ENCODE measurements around the gene NGFR. TPM values are rescaled to one million over a fixed set of nuclear protein-coding genes. Genes with fewer than 3 reads are reported as not detected.

NGFR gene
- total RNA-seq, 1 donor from 2014 or later = 0.04 TPM

DNA sequence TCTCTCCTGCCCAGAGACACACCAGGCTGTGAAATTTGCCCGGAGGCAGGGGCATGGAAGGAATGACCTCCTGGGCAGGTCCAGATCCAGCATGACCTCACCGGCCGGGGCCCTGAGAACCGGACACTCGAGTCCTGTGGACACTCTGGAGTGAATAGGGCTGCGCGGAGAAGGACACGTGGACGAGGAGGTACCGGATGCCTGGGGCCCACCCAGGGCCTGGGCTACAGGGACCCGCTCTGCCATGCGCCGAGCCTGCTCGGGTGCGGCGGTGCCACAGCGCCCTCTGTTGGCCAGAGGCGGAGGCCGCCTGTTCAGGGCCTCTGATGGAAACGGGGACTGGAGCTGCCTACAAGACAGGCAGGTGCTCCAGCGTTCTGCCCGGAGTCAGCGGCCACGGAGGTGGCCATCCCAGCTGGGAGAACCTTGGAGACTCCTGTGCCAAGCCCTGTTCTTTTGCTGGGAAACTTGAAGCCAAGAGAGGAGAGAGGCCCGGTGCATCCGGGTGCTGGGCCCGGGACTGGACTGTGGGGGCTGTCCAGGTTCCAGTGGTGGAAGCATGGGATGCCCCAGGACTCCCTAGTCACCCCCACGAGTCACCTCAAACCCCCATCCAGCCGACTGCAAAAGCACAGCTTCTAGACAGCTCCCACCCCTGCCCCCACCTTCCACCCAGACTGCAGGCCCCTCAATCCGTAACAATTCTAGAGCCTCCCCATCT lies 61.3 kb downstream of the NGFR start:
- no peak overlapping the region for H3K4me3 ChIP-seq (ENCODE audit: low read depth, low read length)
- DNase-seq (ENCODE audit: low read depth) = no peak

DNA sequence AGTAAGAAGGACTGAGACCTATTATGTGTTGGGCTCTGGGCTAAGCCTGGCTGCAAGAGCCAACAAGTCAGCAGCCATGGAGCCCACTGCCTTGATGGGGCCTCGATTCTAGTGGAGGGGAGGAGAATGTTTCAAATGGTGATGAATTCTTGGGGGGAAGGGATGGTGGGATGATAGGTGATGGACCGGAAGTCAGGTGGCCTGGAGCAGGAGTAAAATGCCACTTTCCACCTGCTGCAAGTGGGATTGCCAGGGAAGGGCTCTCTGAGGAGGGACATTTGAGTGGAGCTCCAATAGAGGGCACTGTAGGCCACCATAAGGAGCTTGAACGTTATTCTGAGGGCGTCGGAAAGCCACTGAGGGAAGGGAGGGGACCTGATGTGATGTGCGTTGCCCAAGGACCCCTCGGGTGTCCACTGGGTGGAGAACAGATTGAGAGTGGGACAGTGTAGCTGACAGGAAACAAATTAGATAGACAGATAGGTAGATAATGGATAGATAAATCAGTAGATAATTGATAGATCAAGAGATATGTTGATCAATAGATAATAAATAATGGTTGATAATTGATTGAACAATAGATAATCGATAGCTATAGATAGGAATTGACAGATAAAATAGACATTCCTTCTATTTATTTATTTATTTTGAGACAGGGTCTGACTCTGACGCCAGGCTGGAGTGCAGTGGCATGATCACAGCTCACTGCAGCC lies 62.4 kb downstream of the NGFR start:
- H3K36me3 ChIP-seq (ENCODE audit: control insufficient read depth, insufficient read depth, low read length) = no peaks in the 10 kb centered on the region
- H3K4me3 ChIP-seq (ENCODE audit: low read depth, low read length) = no peak overlapping the region
- TF ChIP-seq, protein P1, sequence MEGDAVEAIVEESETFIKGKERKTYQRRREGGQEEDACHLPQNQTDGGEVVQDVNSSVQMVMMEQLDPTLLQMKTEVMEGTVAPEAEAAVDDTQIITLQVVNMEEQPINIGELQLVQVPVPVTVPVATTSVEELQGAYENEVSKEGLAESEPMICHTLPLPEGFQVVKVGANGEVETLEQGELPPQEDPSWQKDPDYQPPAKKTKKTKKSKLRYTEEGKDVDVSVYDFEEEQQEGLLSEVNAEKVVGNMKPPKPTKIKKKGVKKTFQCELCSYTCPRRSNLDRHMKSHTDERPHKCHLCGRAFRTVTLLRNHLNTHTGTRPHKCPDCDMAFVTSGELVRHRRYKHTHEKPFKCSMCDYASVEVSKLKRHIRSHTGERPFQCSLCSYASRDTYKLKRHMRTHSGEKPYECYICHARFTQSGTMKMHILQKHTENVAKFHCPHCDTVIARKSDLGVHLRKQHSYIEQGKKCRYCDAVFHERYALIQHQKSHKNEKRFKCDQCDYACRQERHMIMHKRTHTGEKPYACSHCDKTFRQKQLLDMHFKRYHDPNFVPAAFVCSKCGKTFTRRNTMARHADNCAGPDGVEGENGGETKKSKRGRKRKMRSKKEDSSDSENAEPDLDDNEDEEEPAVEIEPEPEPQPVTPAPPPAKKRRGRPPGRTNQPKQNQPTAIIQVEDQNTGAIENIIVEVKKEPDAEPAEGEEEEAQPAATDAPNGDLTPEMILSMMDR (IDR thresholded peaks at IDR 0.05; ENCODE audit: insufficient read depth, low read length, poor library complexity, severe bottlenecking) = peak; percentile 75
- DNase-seq (ENCODE audit: low read depth) = no peak
- H3K27me3 ChIP-seq (ENCODE audit: control insufficient read depth, insufficient read depth, low read length) = peaks cover 2% of the 10 kb centered on the region

More for the DNA sequence above, 61.3 kb downstream of the NGFR start:
- Histone ChIP-seq H3K36me3 (ENCODE audit: control insufficient read depth, insufficient read depth, low read length) (no peaks in the 10 kb centered on the region), H3K27me3 (ENCODE audit: control insufficient read depth, insufficient read depth, low read length) (peaks cover 2% of the 10 kb centered on the region)
- TF ChIP-seq, protein P1 (IDR thresholded peaks at IDR 0.05; ENCODE audit: insufficient read depth, low read length, poor library complexity, severe bottlenecking) = peak; percentile 98

Other genes with a start within 250 kb of the NGFR start
- 20.7 and 21.4 TPM in 2 replicates for gene ZNF652, start 133.0 kb upstream of the NGFR start, total RNA-seq
- 137 and 143 TPM in 2 replicates for gene PHB1, start 80.4 kb upstream of the NGFR start, total RNA-seq
- not detected in 2 replicates for gene NXPH3, start 80.6 kb downstream of the NGFR start, total RNA-seq
- gene SPOP, start 182.8 kb downstream of the NGFR start, total RNA-seq = 43.1 and 43.6 TPM in 2 replicates
- 116 and 122 TPM in 2 replicates for gene SLC35B1, start 212.7 kb downstream of the NGFR start, total RNA-seq

Data from kidney epithelial cell (primary cell).